Mammary epithelial cell (primary cell): ENCODE data around the gene NRXN2.

ENCODE experiments used
- CTCF ChIP-seq, 2 donors: IDR thresholded peaks in 1 of 2; conservative IDR thresholded peaks in 1 of 2; 2 replicates each; pipeline ENCODE4 v1.5.1; 2011 to 2012; ENCODE audit warnings: inconsistent platforms in 2 of 2, low read length in 2 of 2, mild to moderate bottlenecking in 2 of 2, control low read depth in 1 of 2, low read depth in 1 of 2; ENCODE audit not compliant: insufficient read depth in 1 of 2; ENCODE audit errors: extremely low read depth in 1 of 2
- EZH2 ChIP-seq: IDR thresholded peaks from 2 replicates; pipeline ENCODE4 v1.6.1; 2012; ENCODE audit warnings: low read length, inconsistent platforms, borderline replicate concordance

DNA sequence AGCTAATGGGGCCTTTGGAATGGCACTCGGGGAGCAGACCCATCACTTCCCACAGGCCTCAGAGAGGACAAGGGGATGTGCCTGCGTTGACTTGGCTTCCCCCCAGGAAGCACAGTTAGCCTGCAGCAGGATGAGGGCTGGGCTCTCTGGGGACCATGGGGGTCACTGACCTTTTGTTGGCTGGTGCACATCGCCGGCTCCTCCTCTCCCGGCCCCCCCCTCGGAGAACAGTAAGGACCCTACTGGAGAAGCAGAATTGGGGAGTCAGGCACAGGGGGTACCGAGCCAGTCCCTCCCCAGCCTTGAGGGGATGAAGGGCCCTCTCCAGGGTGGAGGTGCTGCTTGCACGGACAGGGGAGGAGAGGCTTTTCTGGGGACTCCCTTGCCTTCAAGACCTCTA is 32.8 kb downstream of the NRXN2 start:
- TF ChIP-seq CTCF (conservative IDR thresholded peaks at IDR 0.05 in 1 of 2, IDR thresholded peaks at IDR 0.05 in 1 of 2; ENCODE audit: extremely low read depth in 1 of 2, insufficient read depth in 1 of 2, low read depth in 1 of 2, low read length in 2 of 2) (no peak), EZH2 (no peak)
